Endometrial microvascular endothelial cells (primary cell): ENCODE measurements around the gene SNAP91. TPM values are rescaled to one million over a fixed set of nuclear protein-coding genes. Genes with fewer than 3 reads are reported as not detected.
"Not testable (repeated sequence)": the region's sequence is repeated elsewhere in the genome, so short reads cannot be mapped to it uniquely, and the experiment has no call there.

Source experiments
- in situ Hi-C: cut with HindIII; loops from 2 replicates; pipeline ENCODE4 v1.10.0; 2017; ENCODE audit warnings: low sequenced_read_pairs, low pct_unique_long_range_greater_than_20kb; ENCODE audit errors: inconsistent ontology term
- total RNA-seq: library from RNA; depleted of rRNA; stranded (reverse); fragments of >200 nt; gene quantifications from one replicate; pipeline ENCODE4 v1.2.3, GENCODE V29; 2015; ENCODE audit errors: inconsistent ontology term

Gene SNAP91
- total RNA-seq, 1 donor from 2014 or later, result not detected

- in situ Hi-C loops, result no loop called here
Observed at GRCh38 chr6:83558975-83559374, 149.9 kb downstream of the SNAP91 start.

- in situ Hi-C loops, result no loop called here
Observed at GRCh38 chr6:83556871-83557270, 152.0 kb downstream of the SNAP91 start.

- in situ Hi-C loops, result not testable (repeated sequence)
Observed at GRCh38 chr6:83551748-83552147, 157.2 kb downstream of the SNAP91 start.

- in situ Hi-C loops, result not testable (repeated sequence)
Observed at GRCh38 chr6:83550482-83550881, 158.4 kb downstream of the SNAP91 start.

- in situ Hi-C loops, result no loop called here
Observed at GRCh38 chr6:83546636-83547035, 162.3 kb downstream of the SNAP91 start.

- in situ Hi-C loops, result no loop called here
Observed at GRCh38 chr6:83539678-83540077, 169.2 kb downstream of the SNAP91 start.

GRCh38 chr6:83536647-83537589, 172.0 kb downstream of the SNAP91 start:
- in situ Hi-C loops, result no loop called here

GRCh38 chr6:83536034-83536646, 172.8 kb downstream of the SNAP91 start:
- in situ Hi-C loops, result no loop called here

- in situ Hi-C loops, result no loop called here
Observed at GRCh38 chr6:83518816-83519480, 190.0 kb downstream of the SNAP91 start.

- in situ Hi-C loops, result no loop called here
Observed at GRCh38 chr6:83517500-83517899, 191.4 kb downstream of the SNAP91 start.

- in situ Hi-C loops, result loop anchor here (5.0 kb wide), 1 partner anchor 298 kb away; no protein-coding TSS in a partner anchor
Observed at GRCh38 chr6:83514866-83515466, 193.9 kb downstream of the SNAP91 start.

GRCh38 chr6:83514466-83514865, 194.4 kb downstream of the SNAP91 start:
- in situ Hi-C loops, result loop anchor here (5.0 kb wide), 1 partner anchor 297 kb away; no protein-coding TSS in a partner anchor

GRCh38 chr6:83511901-83512681, 196.8 kb downstream of the SNAP91 start, which contains the start of gene PRSS35:
Gene PRSS35, plus strand, starts transcription at chr6:83512534. Its CDS starts 10,908 bp downstream, at chr6:83523442.
- in situ Hi-C loops, result loop anchor here (5.0 kb wide), 1 partner anchor 295 kb away; no protein-coding TSS in a partner anchor

GRCh38 chr6:83511266-83511665, 197.6 kb downstream of the SNAP91 start:
- in situ Hi-C loops, result loop anchor here (5.0 kb wide), 1 partner anchor 294 kb away; no protein-coding TSS in a partner anchor

- in situ Hi-C loops, result loop anchor here (5.0 kb wide), 1 partner anchor 293 kb away; no protein-coding TSS in a partner anchor
Observed at GRCh38 chr6:83510791-83511190, 198.1 kb downstream of the SNAP91 start.

GRCh38 chr6:83509441-83509840, 199.5 kb downstream of the SNAP91 start:
- in situ Hi-C loops, result no loop called here

- in situ Hi-C loops, result no loop called here
Observed at GRCh38 chr6:83505356-83505755, 203.5 kb downstream of the SNAP91 start.
